Vagina (tissue), 2 donors: ENCODE results near the gene AJUBA.
"Not testable (repeated sequence)": the region's sequence is repeated elsewhere in the genome, so short reads cannot be mapped to it uniquely, and the experiment has no call there.

ENCODE experiments used
- CTCF ChIP-seq, 3 experiments: fragments of 450-650 bp in 2 of 3; fragments of 200-600 bp in 1 of 3; sonication (generic) in 1 of 3; IDR thresholded peaks; one replicate each; pipeline ENCODE4 v1.5.1; 2017 to 2019; ENCODE audit warnings: antibody characterized with exemption in 3 of 3, mild to moderate bottlenecking in 2 of 3, moderate library complexity in 2 of 3
- POLR2A ChIP-seq, 2 donors: fragments of 450-650 bp; IDR thresholded peaks; one replicate each; pipeline ENCODE4 v1.6.1; 2017; ENCODE audit warnings: antibody characterized with exemption in 2 of 2, mild to moderate bottlenecking in 2 of 2, moderate library complexity in 2 of 2

GRCh38 chr14:22965916-22966782, 16.2 kb downstream of the AJUBA start:
- TF ChIP-seq CTCF, POLR2A (IDR thresholded peaks at IDR 0.05): not testable (repeated sequence)
